Stomach (tissue), 9 donors: ENCODE results near the gene CTH. TPM values are rescaled to one million over a fixed set of nuclear protein-coding genes. Genes with fewer than 3 reads are reported as not detected.

Source experiments
- DNase-seq, 2 donors: peaks; one replicate each; pipeline versions ENCODE4 v3.0.0 to v3.0.0-alpha.2; 2013 to 2019
- H3K27ac ChIP-seq, 5 donors: fragments of 200-600 bp in 4 of 5; sonication (generic) in 4 of 5; one replicate each; pipeline ENCODE4 v1.5.1; 2013 to 2019; ENCODE audit warnings: mild to moderate bottlenecking in 1 of 5, moderate library complexity in 1 of 5
- H3K27me3 ChIP-seq, 3 donors: fragments of 200-600 bp; sonication (generic); one replicate each; pipeline ENCODE4 v1.5.1; 2017 to 2019; ENCODE audit warnings: mixed run types in 1 of 3
- H3K36me3 ChIP-seq, 4 donors: fragments of 200-600 bp; sonication (generic); 1 replicate in 3 of 4; 2 replicates in 1 of 4; pipeline ENCODE4 v1.5.1; 2016 to 2019
- H3K4me1 ChIP-seq, 4 donors: fragments of 200-600 bp; sonication (generic); one replicate each; pipeline ENCODE4 v1.5.1; 2016 to 2019
- H3K4me3 ChIP-seq, 4 donors: fragments of 200-600 bp; sonication (generic) in 3 of 4; one replicate each; pipeline ENCODE4 v1.5.1; 2016 to 2019; ENCODE audit warnings: mild to moderate bottlenecking in 1 of 4
- H3K9me3 ChIP-seq, 4 donors: fragments of 200-600 bp; sonication (generic); one replicate each; pipeline ENCODE4 v1.5.1; 2016 to 2019
- EP300 ChIP-seq: sonication (generic); formaldehyde crosslinking; IDR thresholded peaks from one replicate; pipeline ENCODE4 v1.6.1; 2017; ENCODE audit warnings: antibody characterized with exemption
- POLR2A ChIP-seq, 4 donors: fragments of 450-650 bp; IDR thresholded peaks; one replicate each; pipeline ENCODE4 v1.6.1; 2016; ENCODE audit warnings: antibody characterized with exemption in 4 of 4, control low read depth in 2 of 4, mild to moderate bottlenecking in 1 of 4, moderate library complexity in 1 of 4
- POLR2AphosphoS5 ChIP-seq, 3 donors: sonication (generic); formaldehyde crosslinking; IDR thresholded peaks; one replicate each; pipeline ENCODE4 v1.6.1; 2016; ENCODE audit warnings: antibody characterized with exemption in 3 of 3
- WGBS, 5 donors: extraction: QIAGEN DNeasy Blood & Tissue Kit in 3 of 5; methylation state at CpG; one replicate each; pipeline versions ENCODE4 v1.1.5 to v1.1.7; 2013 to 2018; 5-methylcytosine and 5-hydroxymethylcytosine counted together
- intact Hi-C: fragments of 100-400 bp; cut with DNase I; formaldehyde crosslinking; loops from one replicate; pipeline ENCODE4 v1.15.1; 2023; ENCODE audit warnings: low total_unique reads
- polyA plus RNA-seq, 3 donors: library from polyadenylated mRNA; stranded (reverse); fragments of 200-250 nt; gene quantifications; one replicate each; pipeline ENCODE4 v1.2.3, GENCODE V29; 2013
- total RNA-seq, 5 donors: library from RNA; depleted of rRNA; stranded (reverse); fragments of >200 nt; gene quantifications; one replicate each; pipeline versions ENCODE4 v1.1.0 to v1.2.3, GENCODE V29; 2014 to 2016
- TF ChIP-seq, protein P1 (sequence below), 7 experiments: fragments of 450-650 bp in 4 of 7; fragments of 200-600 bp in 3 of 7; sonication (generic) in 3 of 7; IDR thresholded peaks; one replicate each; pipeline ENCODE4 v1.5.1; 2016 to 2019; ENCODE audit warnings: antibody characterized with exemption in 7 of 7, control low read depth in 2 of 7, mild to moderate bottlenecking in 1 of 7
- donor health status: healthy with polysubstance abuse.
- donor health status: Bipolar disorder and iron deficiency.
- donor health status: healthy.

The CTH gene
- total and polyA plus RNA-seq, 8 donors = 0.89 to 16.9 (median 5.6) TPM

DNA sequence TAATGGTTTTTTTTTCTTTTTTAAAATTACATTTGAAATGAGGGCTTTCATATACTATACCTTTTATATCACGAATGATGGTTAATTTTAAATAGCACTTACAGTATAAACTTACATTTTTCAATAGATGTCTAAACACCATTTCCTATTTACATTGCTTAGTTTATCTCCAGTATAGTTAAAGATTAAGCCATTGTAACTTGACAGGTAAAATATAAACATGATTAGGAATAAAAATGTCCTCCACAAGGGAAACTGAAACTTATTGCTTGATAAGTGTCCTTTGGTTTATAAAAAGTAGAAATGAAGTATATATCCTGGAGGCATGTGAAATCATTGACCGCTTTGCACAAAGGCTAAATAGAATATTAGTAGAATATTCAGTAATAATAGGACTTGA lies 20.2 kb downstream of the CTH start:
- intact Hi-C loops = no loop called here
- 32 to 51% (median 39%) methylated on average over 2 of the region's 2 CpGs for WGBS, 5 donors
- no peaks in the 10 kb centered on the region for H3K9me3 ChIP-seq
- H3K4me1 ChIP-seq = peaks cover 0 to 31% (median 4%) of the 10 kb centered on the region in 4 donors
- peaks cover 0 to 60% (median 50%) of the 10 kb centered on the region in 4 donors for H3K36me3 ChIP-seq
- peak in 1 of 2 donors; percentile 32 for DNase-seq
- H3K27ac ChIP-seq = no peak overlapping the region
- TF ChIP-seq, protein P1, sequence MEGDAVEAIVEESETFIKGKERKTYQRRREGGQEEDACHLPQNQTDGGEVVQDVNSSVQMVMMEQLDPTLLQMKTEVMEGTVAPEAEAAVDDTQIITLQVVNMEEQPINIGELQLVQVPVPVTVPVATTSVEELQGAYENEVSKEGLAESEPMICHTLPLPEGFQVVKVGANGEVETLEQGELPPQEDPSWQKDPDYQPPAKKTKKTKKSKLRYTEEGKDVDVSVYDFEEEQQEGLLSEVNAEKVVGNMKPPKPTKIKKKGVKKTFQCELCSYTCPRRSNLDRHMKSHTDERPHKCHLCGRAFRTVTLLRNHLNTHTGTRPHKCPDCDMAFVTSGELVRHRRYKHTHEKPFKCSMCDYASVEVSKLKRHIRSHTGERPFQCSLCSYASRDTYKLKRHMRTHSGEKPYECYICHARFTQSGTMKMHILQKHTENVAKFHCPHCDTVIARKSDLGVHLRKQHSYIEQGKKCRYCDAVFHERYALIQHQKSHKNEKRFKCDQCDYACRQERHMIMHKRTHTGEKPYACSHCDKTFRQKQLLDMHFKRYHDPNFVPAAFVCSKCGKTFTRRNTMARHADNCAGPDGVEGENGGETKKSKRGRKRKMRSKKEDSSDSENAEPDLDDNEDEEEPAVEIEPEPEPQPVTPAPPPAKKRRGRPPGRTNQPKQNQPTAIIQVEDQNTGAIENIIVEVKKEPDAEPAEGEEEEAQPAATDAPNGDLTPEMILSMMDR (IDR thresholded peaks at IDR 0.05) = no peak
- TF ChIP-seq POLR2A (IDR thresholded peaks at IDR 0.05) (no peak), EP300 (no peak), POLR2AphosphoS5 (IDR thresholded peaks at IDR 0.05) (no peak)
- H3K27me3 ChIP-seq = no peaks in the 10 kb centered on the region
- H3K4me3 ChIP-seq = no peak overlapping the region

DNA sequence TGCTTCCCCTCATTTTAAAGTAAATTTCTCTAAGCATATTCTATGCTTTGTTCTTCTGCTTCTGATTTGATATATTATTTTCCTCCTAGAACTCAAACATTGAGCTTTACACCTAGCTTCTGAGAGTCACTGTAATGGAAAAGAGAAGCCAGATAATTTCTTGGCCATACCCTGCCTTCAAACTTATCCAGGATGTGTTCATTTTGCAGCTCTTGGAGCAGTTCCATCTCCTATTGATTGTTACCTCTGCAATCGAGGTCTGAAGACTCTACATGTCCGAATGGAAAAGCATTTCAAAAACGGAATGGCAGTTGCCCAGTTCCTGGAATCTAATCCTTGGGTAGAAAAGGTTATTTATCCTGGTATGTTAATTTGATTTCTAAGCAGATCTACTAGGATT lies 20.8 kb downstream of the CTH start:
- DNase-seq = no peak
- no peaks in the 10 kb centered on the region for H3K27me3 ChIP-seq
- H3K4me3 ChIP-seq = no peak overlapping the region
- TF ChIP-seq EP300 (no peak), POLR2AphosphoS5 (IDR thresholded peaks at IDR 0.05) (no peak), POLR2A (IDR thresholded peaks at IDR 0.05) (no peak)
- TF ChIP-seq, protein P1 (IDR thresholded peaks at IDR 0.05) = no peak
- H3K4me1 ChIP-seq = peaks cover 0 to 31% (median 6%) of the 10 kb centered on the region in 4 donors
- intact Hi-C loops = no loop called here
- H3K27ac ChIP-seq = no peak overlapping the region
- H3K36me3 ChIP-seq = peaks cover 0 to 56% (median 45%) of the 10 kb centered on the region in 4 donors
- 21 to 51% (median 30%) methylated on average over 3 of the region's 3 CpGs for WGBS, 5 donors
- no peaks in the 10 kb centered on the region for H3K9me3 ChIP-seq

DNA sequence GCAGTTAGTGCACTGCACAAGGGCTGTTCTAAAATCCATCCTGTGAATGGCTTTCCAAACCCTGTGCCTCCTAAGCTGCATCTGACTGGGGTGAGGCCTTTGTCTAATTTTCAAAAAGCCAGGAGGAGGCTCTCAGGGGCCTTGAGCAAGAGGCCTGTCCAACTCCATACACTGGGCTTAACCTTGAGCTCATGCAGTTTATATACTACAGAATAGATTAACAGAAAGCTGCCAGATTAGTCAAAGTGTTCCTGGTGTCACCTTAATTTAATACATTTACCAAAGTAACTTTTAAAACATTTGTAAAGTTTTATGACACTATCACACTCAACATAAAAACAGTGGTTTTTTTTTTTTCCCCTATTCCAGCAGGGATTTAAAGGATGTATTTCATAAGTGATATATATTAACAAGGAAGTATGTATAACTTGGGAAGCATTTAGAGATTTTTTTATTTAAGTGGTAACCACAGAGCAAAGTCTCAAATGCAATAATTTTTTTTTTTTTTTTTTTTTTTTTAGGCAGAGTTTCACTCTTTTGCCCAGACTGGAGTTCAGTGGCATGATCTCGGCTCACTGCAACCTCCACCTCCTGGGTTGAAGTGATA lies 23.3 kb downstream of the CTH start:
- Histone ChIP-seq H3K36me3 (peaks cover 0 to 68% (median 54%) of the 10 kb centered on the region in 4 donors), H3K27ac (no peak overlapping the region), H3K9me3 (no peaks in the 10 kb centered on the region), H3K4me3 (no peak overlapping the region), H3K27me3 (no peaks in the 10 kb centered on the region), H3K4me1 (peaks cover 0 to 25% (median 8%) of the 10 kb centered on the region in 4 donors)
- no peak for DNase-seq
- intact Hi-C loops = no loop called here
- TF ChIP-seq POLR2AphosphoS5 (IDR thresholded peaks at IDR 0.05) (no peak), POLR2A (IDR thresholded peaks at IDR 0.05) (no peak), EP300 (no peak)
- TF ChIP-seq, protein P1 (IDR thresholded peaks at IDR 0.05) = no peak
- 91 to 100% (median 100%) methylated on average over 1 of the region's 1 CpG for WGBS, 5 donors

DNA sequence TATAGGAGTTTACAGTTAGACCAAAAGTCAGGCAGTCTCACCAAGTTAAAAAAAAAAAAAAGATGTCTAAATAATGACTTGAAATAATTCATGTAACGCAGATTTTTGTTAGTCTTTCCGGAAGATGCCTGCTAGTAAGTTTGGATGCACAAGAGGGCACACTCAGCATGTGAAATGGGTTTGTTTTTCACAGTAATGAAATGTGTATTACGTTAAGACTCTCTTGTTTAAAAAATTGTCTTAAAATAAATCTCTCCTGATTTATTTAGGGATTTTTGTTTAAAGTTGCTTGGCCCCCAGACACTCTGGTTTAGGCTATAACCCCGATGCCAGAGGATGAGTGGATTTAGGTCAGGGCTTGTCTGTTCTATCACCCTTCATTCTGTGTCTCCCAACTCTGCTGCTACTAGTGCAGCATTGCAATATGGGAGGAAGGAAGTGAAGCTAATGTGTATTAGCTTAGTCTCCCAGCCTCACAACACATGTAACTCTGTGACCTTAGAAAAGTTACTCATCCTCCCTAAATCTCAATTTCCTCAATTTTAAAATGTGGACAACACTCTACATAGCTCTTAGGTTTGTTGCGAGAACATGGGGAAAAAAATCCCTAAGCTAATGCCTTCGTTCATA lies 25.7 kb downstream of the CTH start:
- Histone ChIP-seq H3K27me3 (no peaks in the 10 kb centered on the region), H3K27ac (peak overlapping the region in 1 of 5 donors; percentile 25), H3K4me1 (peaks cover 0 to 8% (median 1%) of the 10 kb centered on the region in 4 donors), H3K4me3 (no peak overlapping the region), H3K9me3 (no peaks in the 10 kb centered on the region), H3K36me3 (peaks cover 0 to 64% (median 50%) of the 10 kb centered on the region in 4 donors)
- TF ChIP-seq, protein P1 (IDR thresholded peaks at IDR 0.05) = peak in 3 of 7 experiments; percentile 4 to 17 (median 14)
- TF ChIP-seq POLR2A (IDR thresholded peaks at IDR 0.05) = no peak
- TF ChIP-seq POLR2AphosphoS5 (IDR thresholded peaks at IDR 0.05) = peak in 1 of 3 donors; percentile 47
- DNase-seq = peak in 1 of 2 donors; percentile 58
- WGBS, 5 donors = 50 to 78% (median 74%) methylated on average over 6 of the region's 6 CpGs
- intact Hi-C loops = no loop called here
